HepG2 (cell line): ENCODE data around the gene SAYSD1. TPM values are rescaled to one million over a fixed set of nuclear protein-coding genes. Genes with fewer than 3 reads are reported as not detected.

Source experiments
- ATAC-seq: fragments of 200-7000 bp; cut with Tn5 transposase; 3 replicates; pipeline ENCODE4 v1.9.1; 2020; ENCODE audit warnings: mild to moderate bottlenecking, moderate library complexity
- BruUV-seq: library from RNA; stranded (reverse); fragments of 400-500 nt; replicated peaks from 2 replicates; lab custom pipeline; 2021; lab: Mats Ljungman, UMichigan
- CTCF ChIA-PET: fragments of 300-600 bp; formaldehyde crosslinking; extraction: SDS; loops from one replicate; lab custom pipeline; 2021; ENCODE audit warnings: low total read pairs, inconsistent platforms, low intra/inter-chr PET ratio; lab: Yijun Ruan, JAX
- POLR2A ChIA-PET: fragments of 350-600 bp; sonication (Branson Sonifier 250); formaldehyde crosslinking; loops from one replicate; lab custom pipeline; 2020; ENCODE audit warnings: antibody characterized with exemption, inconsistent platforms; lab: Yijun Ruan, JAX
- DNase-seq: peaks from one replicate; pipeline ENCODE4 v3.0.0-alpha.2; 2015; ENCODE audit warnings: low spot score
- FAIRE-seq: peaks from 3 replicates; lab custom pipeline; 2011; peaks lifted over from hg19 to GRCh38; lab: Jason Lieb, UNC
- H2AFZ ChIP-seq: one replicate; pipeline ENCODE4 v1.6.1; 2011; ENCODE audit warnings: low read length, inconsistent platforms
- H3K27ac ChIP-seq: fragments of 300-600 bp; 3 replicates; pipeline ENCODE4 v1.8.0; 2011; ENCODE audit warnings: mixed run types, mild to moderate bottlenecking, mixed read lengths, low read length, inconsistent platforms; ENCODE audit not compliant: insufficient read depth; ENCODE audit errors: extremely low read length
- H3K27me3 ChIP-seq, 2 experiments: fragments of 200-600 bp in 1 of 2; 2 replicates in 1 of 2; 3 replicates in 1 of 2; pipeline versions ENCODE4 v1.6.0 to v1.8.0; 2011; ENCODE audit warnings: low read length in 2 of 2, mild to moderate bottlenecking in 2 of 2, moderate library complexity in 2 of 2, inconsistent platforms in 1 of 2; ENCODE audit not compliant: insufficient read depth in 2 of 2, control insufficient read depth in 1 of 2
- H3K36me3 ChIP-seq, 2 experiments: fragments of 200-600 bp in 1 of 2; replicated peaks in 1 of 2; 2 replicates in 1 of 2; 3 replicates in 1 of 2; pipeline versions ENCODE4 v1.5.1 to v1.8.0; 2011; ENCODE audit warnings: low read length in 2 of 2, inconsistent platforms in 1 of 2; ENCODE audit not compliant: insufficient read depth in 2 of 2, control insufficient read depth in 1 of 2
- H3K4me1 ChIP-seq: 2 replicates; pipeline ENCODE4 v1.5.1; 2012; ENCODE audit warnings: low read length, inconsistent platforms; ENCODE audit not compliant: insufficient read depth
- H3K4me2 ChIP-seq: 2 replicates; pipeline ENCODE4 v1.6.0; 2011; ENCODE audit warnings: low read depth, low read length, inconsistent platforms
- H3K4me3 ChIP-seq, 3 experiments: fragments of 200-600 bp in 1 of 3; sonication (generic), shearing (Covaris generic) in 1 of 3; replicated peaks in 1 of 3; 2 replicates each; pipeline ENCODE4 v1.5.1; 2011 to 2016; ENCODE audit warnings: low read length in 3 of 3, inconsistent platforms in 2 of 3, low read depth in 2 of 3, mild to moderate bottlenecking in 2 of 3, control low read depth in 1 of 3, mixed read lengths in 1 of 3; ENCODE audit not compliant: insufficient read depth in 1 of 3
- H3K79me2 ChIP-seq: one replicate; pipeline ENCODE4 v1.6.1; 2011; ENCODE audit warnings: low read length, inconsistent platforms; ENCODE audit not compliant: insufficient read depth
- H3K9ac ChIP-seq: 2 replicates; pipeline ENCODE4 v1.6.0; 2011; ENCODE audit warnings: mild to moderate bottlenecking, low read depth, low read length, inconsistent platforms; ENCODE audit not compliant: insufficient read depth
- H3K9me3 ChIP-seq: 2 replicates; pipeline ENCODE4 v1.5.1; 2012; ENCODE audit warnings: mild to moderate bottlenecking, low read length
- H4K20me1 ChIP-seq: 2 replicates; pipeline ENCODE4 v1.6.0; 2011; ENCODE audit warnings: inconsistent platforms, mild to moderate bottlenecking, low read length, moderate library complexity; ENCODE audit not compliant: insufficient read depth
- ARID3A ChIP-seq: IDR thresholded peaks from 2 replicates; pipeline ENCODE4 v1.6.1; 2012; ENCODE audit warnings: low read depth, low read length, improper control_type of control experiment
- ATF4 ChIP-seq, 2 experiments: fragments of 450-650 bp in 1 of 2; sonication (generic) in 1 of 2; formaldehyde crosslinking; IDR thresholded peaks; 2 replicates each; pipeline versions ENCODE4 v1.5.0 to v1.8.0; 2020 to 2022; ENCODE audit warnings: mild to moderate bottlenecking in 1 of 2, missing genetic modification reagents in 1 of 2
- DNMT3B ChIP-seq: conservative IDR thresholded peaks from 2 replicates; pipeline ENCODE4 v1.6.1; 2016; ENCODE audit warnings: missing biosample characterization, control low read depth
- FOXK1 ChIP-seq: sonication (generic); formaldehyde crosslinking; IDR thresholded peaks from 2 replicates; pipeline ENCODE4 v1.4.0; 2020; ENCODE audit warnings: low read depth, missing genetic modification reagents, borderline replicate concordance
- HNRNPLL ChIP-seq: fragments of 200-400 bp; formaldehyde crosslinking; IDR thresholded peaks from 2 replicates; pipeline ENCODE4 v1.6.1; 2017; ENCODE audit warnings: mild to moderate bottlenecking, low read depth, low read length; ENCODE audit not compliant: poor library complexity, severe bottlenecking
- KDM5A ChIP-seq: fragments of 200-600 bp; sonication (generic); IDR thresholded peaks from 2 replicates; pipeline ENCODE4 v1.7.0; 2018; ENCODE audit warnings: antibody characterized with exemption, mild to moderate bottlenecking, low read length, borderline replicate concordance
- KLF15 ChIP-seq: sonication (generic); formaldehyde crosslinking; IDR thresholded peaks from 2 replicates; pipeline ENCODE4 v1.8.1; 2023; ENCODE audit warnings: borderline replicate concordance, mild to moderate bottlenecking, inconsistent platforms, missing genetic modification reagents, mixed read lengths
- NFE2 ChIP-seq: sonication (generic); formaldehyde crosslinking; IDR thresholded peaks from 2 replicates; pipeline ENCODE4 v1.4.0; 2020; ENCODE audit warnings: missing genetic modification reagents
- REPIN1 ChIP-seq: sonication (generic); formaldehyde crosslinking; IDR thresholded peaks from 2 replicates; pipeline ENCODE4 v1.8.0; 2022; ENCODE audit warnings: missing genetic modification reagents, low read depth, mild to moderate bottlenecking, borderline replicate concordance
- SRSF1 ChIP-seq: fragments of 200-400 bp; formaldehyde crosslinking; optimal IDR thresholded peaks from 2 replicates; pipeline ENCODE3; 2017; ENCODE audit warnings: mild to moderate bottlenecking, low read depth, low read length, moderate library complexity
- SSRP1 ChIP-seq: IDR thresholded peaks from 2 replicates; pipeline ENCODE4 v1.6.1; 2016; ENCODE audit warnings: control low read depth
- ZBTB2 ChIP-seq: sonication (generic); formaldehyde crosslinking; IDR thresholded peaks from 2 replicates; pipeline ENCODE4 v1.8.0; 2022; ENCODE audit warnings: low read depth, missing genetic modification reagents
- ZNF343 ChIP-seq: sonication (generic); formaldehyde crosslinking; IDR thresholded peaks from 2 replicates; pipeline ENCODE4 v1.4.0; 2020; ENCODE audit warnings: mild to moderate bottlenecking, missing genetic modification reagents
- ZNF354B ChIP-seq: sonication (generic); formaldehyde crosslinking; IDR thresholded peaks from 2 replicates; pipeline ENCODE4 v1.8.0; 2022; ENCODE audit warnings: mild to moderate bottlenecking, missing genetic modification reagents
- ZNF563 ChIP-seq: sonication (generic); formaldehyde crosslinking; IDR thresholded peaks from 2 replicates; pipeline ENCODE4 v1.8.0; 2022; ENCODE audit warnings: mild to moderate bottlenecking, moderate library complexity, missing genetic modification reagents
- ZNF598 ChIP-seq: sonication (generic); formaldehyde crosslinking; IDR thresholded peaks from 2 replicates; pipeline ENCODE4 v1.5.1; 2020; ENCODE audit warnings: mild to moderate bottlenecking, missing genetic modification reagents, borderline replicate concordance
- ZNF720 ChIP-seq: sonication (generic); formaldehyde crosslinking; IDR thresholded peaks from 2 replicates; pipeline ENCODE4 v1.4.0; 2020; ENCODE audit warnings: missing genetic modification reagents
- ZNF770 ChIP-seq: sonication (generic); formaldehyde crosslinking; IDR thresholded peaks from 2 replicates; pipeline ENCODE4 v1.5.0; 2020; ENCODE audit warnings: mild to moderate bottlenecking, missing genetic modification reagents
- ZSCAN12 ChIP-seq: sonication (generic); formaldehyde crosslinking; IDR thresholded peaks from 2 replicates; pipeline ENCODE4 v1.9.0; 2021; ENCODE audit warnings: mild to moderate bottlenecking, missing genetic modification reagents
- WGBS: methylation state at CpG from one replicate; pipeline ENCODE4 v1.1.6; 2017; ENCODE audit warnings: low lambda C conversion rate; 5-methylcytosine and 5-hydroxymethylcytosine counted together
- in situ Hi-C: cut with HindIII; loops from 2 replicates; pipeline ENCODE4 v1.10.0; 2017; ENCODE audit warnings: low pct_unique_long_range_greater_than_20kb; ENCODE audit not compliant: extremely low pct_ligation_motif_present
- intact Hi-C: fragments of 100-400 bp; cut with micrococcal nuclease; formaldehyde crosslinking; loops from one replicate; pipeline ENCODE4 v1.10.0; 2022; ENCODE audit not compliant: unreplicated experiment
- polyA plus RNA-seq, 8 experiments: library from polyadenylated mRNA; depleted of rRNA in 3 of 8; stranded (reverse) in 7 of 8; unstranded in 1 of 8; fragments of >200 nt; fragmentation: Illumina TruSeq in 4 of 8; extraction: Trizol in 4 of 8; gene quantifications; 2 replicates each; pipeline versions ENCODE4 v1.2.1 to v1.2.3, GENCODE V29; 2011 to 2016; ENCODE audit warnings: low read depth in 4 of 8, missing spikeins in 1 of 8, mixed read lengths in 1 of 8; ENCODE audit not compliant: insufficient read depth in 1 of 8
- total RNA-seq, 5 experiments: library from RNA; depleted of rRNA; stranded (reverse); fragments of >200 nt; fragmentation: Illumina TruSeq; extraction: Trizol; gene quantifications; 2 replicates each; pipeline ENCODE4 v1.2.3, GENCODE V29; 2016; ENCODE audit warnings: low read depth in 1 of 5

Gene SAYSD1
- total and polyA plus RNA-seq, 2 of the 13 experiments (the other 11 are each of a cell fraction or from before 2014, with no cell fraction given), result 10.1 to 16.0 TPM

GRCh38 chr6:39086294-39086693, 28.7 kb downstream of the SAYSD1 start:
- H3K9me3 ChIP-seq, result no peaks in the 10 kb centered on the region
- TF ChIP-seq KDM5A, result no peak
- no peak for TF ChIP-seq SRSF1
- no peak for TF ChIP-seq ZSCAN12 (CRISPR knock-in tag)
- TF ChIP-seq FOXK1 (CRISPR knock-in tag), result no peak
- no peak for TF ChIP-seq ZNF354B (CRISPR knock-in tag)
- TF ChIP-seq ARID3A, result no peak
- no peak for TF ChIP-seq ZBTB2 (CRISPR knock-in tag)
- TF ChIP-seq KLF15 (CRISPR knock-in tag), result no peak
- no peak for TF ChIP-seq REPIN1 (CRISPR knock-in tag)
- no peak for TF ChIP-seq NFE2 (CRISPR knock-in tag)
- no peak for TF ChIP-seq ZNF563
- TF ChIP-seq ATF4 (CRISPR knock-in tag; IDR thresholded peaks at IDR 0.05), result no peak
- TF ChIP-seq ZNF770, result no peak
- no peak for TF ChIP-seq ZNF343
- no peak for TF ChIP-seq HNRNPLL
- TF ChIP-seq DNMT3B, result no peak
- no peak for TF ChIP-seq ZNF598
- TF ChIP-seq ZNF720 (CRISPR knock-in tag), result no peak
- TF ChIP-seq SSRP1 (CRISPR knock-in tag), result no peak

More at GRCh38 chr6:39086294-39086693, 28.7 kb downstream of the SAYSD1 start:
- no peak for DNase-seq
- H2AFZ ChIP-seq, result no peak overlapping the region
- POLR2A ChIA-PET, result no interaction called here
- intact Hi-C loops, result no loop called here
- in situ Hi-C loops, result no loop called here
- no peak overlapping the region for H3K27ac ChIP-seq
- no TSS peak for BruUV-seq
- no peak for ATAC-seq
- H3K4me2 ChIP-seq, result no peak overlapping the region
- no peak overlapping the region for H3K4me3 ChIP-seq
- CTCF ChIA-PET, result no interaction called here
- no peak for FAIRE-seq
- 16% methylated on average over 6 of the region's 7 CpGs for WGBS
- H3K36me3 ChIP-seq, result no peaks in the 10 kb centered on the region
- H3K9ac ChIP-seq, result no peak overlapping the region
- H3K4me1 ChIP-seq, result no peaks in the 10 kb centered on the region
- no peaks in the 10 kb centered on the region for H3K79me2 ChIP-seq
- no peaks in the 10 kb centered on the region for H4K20me1 ChIP-seq
- H3K27me3 ChIP-seq, result peaks cover 0 to 33% of the 10 kb centered on the region in 2 experiments; a peak in 2 of 5 replicates
